OCI-LY1 (cell line): ENCODE measurements around the gene CDC34.

Source experiments
- CTCF ChIP-seq: fragments of 200-600 bp; sonication (generic), shearing (Covaris generic); IDR thresholded peaks from 2 replicates; pipeline ENCODE4 v1.5.1; 2017; ENCODE audit warnings: mild to moderate bottlenecking, antibody characterized with exemption, low read length, moderate library complexity, mixed read lengths
- EZH2 ChIP-seq: fragments of 200-600 bp; sonication (generic), shearing (Covaris generic); IDR thresholded peaks from 2 replicates; pipeline ENCODE4 v1.8.0; 2017; ENCODE audit warnings: borderline replicate concordance, mixed run types, mild to moderate bottlenecking, antibody characterized with exemption, low read length, moderate library complexity, mixed read lengths

- TF ChIP-seq CTCF (no peak), EZH2 (no peak)
Measured at GRCh38 chr19:573519-573825, 41.9 kb downstream of the CDC34 start.
